ENCODE results near the gene CCDC92B. TPM values are rescaled to one million over a fixed set of nuclear protein-coding genes. Genes with fewer than 3 reads are reported as not detected.

Gene CCDC92B
- total and polyA plus RNA-seq, 9 of the 15 experiments (the other 6 are each of a cell fraction or from before 2014, with no cell fraction given), result not detected

DNA sequence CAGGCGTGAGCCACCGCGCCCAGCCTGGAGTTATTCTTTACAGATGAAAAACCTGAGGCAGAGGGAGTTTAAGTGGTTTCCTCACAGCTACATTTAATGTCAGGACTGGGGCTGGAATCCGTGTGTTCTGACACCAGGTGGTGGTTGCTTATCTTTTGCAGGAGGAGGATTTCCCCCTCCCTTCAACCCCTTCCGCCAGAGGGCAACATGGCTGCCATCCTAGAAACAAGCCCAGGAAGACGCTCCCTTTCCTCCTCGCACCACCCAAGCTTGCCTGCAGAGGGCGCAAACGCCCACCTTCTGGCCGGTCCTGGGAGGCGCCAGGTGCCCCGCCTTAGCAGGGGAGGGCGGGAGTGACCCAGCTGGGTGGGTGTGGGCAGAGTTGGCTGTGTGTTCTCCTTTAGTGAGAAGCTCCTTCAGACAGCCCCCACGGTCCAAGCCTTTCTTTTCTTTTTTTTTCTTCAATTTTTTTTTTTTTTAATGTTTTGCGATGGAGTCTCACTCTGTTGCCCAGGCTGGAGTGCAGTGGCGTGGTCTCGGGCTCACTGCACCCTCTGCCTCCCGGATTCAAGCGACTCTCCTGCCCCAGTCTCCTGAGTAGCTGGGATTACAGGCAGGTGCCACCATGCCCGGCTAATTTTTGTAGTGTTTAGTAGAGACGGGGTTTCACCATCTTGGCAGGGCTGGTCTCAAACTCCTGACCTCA lies 36.9 kb upstream of the CCDC92B start (continued):
- no peak for TF ChIP-seq RBM39 (optimal IDR thresholded peaks at IDR 0.05; ENCODE audit: low read depth, low read length)
- no peak for TF ChIP-seq MAFG (tag; conservative IDR thresholded peaks at IDR 0.05)
- no peak for TF ChIP-seq ZFP30 (CRISPR knock-in tag; IDR thresholded peaks at IDR 0.05; ENCODE audit: borderline replicate concordance)
- TF ChIP-seq FOXK2 (conservative IDR thresholded peaks at IDR 0.05 in 1 of 2, IDR thresholded peaks at IDR 0.05 in 1 of 2; ENCODE audit: low read depth in 2 of 2), result peak; percentile 80 to 89
- peak; percentile 6; the same call in 1 of the 2 replicates for TF ChIP-seq HCFC1 (IDR thresholded peaks at IDR 0.05; ENCODE audit: low read depth, low read length)
- peak; percentile 66 for TF ChIP-seq RFX1 (IDR thresholded peaks at IDR 0.05)
- TF ChIP-seq, protein P1, sequence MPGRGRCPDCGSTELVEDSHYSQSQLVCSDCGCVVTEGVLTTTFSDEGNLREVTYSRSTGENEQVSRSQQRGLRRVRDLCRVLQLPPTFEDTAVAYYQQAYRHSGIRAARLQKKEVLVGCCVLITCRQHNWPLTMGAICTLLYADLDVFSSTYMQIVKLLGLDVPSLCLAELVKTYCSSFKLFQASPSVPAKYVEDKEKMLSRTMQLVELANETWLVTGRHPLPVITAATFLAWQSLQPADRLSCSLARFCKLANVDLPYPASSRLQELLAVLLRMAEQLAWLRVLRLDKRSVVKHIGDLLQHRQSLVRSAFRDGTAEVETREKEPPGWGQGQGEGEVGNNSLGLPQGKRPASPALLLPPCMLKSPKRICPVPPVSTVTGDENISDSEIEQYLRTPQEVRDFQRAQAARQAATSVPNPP (IDR thresholded peaks at IDR 0.05; ENCODE audit: borderline replicate concordance, insufficient read depth, insufficient read length), result no peak
- TF ChIP-seq, protein P2, sequence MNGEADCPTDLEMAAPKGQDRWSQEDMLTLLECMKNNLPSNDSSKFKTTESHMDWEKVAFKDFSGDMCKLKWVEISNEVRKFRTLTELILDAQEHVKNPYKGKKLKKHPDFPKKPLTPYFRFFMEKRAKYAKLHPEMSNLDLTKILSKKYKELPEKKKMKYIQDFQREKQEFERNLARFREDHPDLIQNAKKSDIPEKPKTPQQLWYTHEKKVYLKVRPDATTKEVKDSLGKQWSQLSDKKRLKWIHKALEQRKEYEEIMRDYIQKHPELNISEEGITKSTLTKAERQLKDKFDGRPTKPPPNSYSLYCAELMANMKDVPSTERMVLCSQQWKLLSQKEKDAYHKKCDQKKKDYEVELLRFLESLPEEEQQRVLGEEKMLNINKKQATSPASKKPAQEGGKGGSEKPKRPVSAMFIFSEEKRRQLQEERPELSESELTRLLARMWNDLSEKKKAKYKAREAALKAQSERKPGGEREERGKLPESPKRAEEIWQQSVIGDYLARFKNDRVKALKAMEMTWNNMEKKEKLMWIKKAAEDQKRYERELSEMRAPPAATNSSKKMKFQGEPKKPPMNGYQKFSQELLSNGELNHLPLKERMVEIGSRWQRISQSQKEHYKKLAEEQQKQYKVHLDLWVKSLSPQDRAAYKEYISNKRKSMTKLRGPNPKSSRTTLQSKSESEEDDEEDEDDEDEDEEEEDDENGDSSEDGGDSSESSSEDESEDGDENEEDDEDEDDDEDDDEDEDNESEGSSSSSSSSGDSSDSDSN (IDR thresholded peaks at IDR 0.05; ENCODE audit: borderline replicate concordance in 1 of 2, low read depth in 2 of 2, low read length in 2 of 2), result no peak
- no peak for TF ChIP-seq SRSF9 (IDR thresholded peaks at IDR 0.05; ENCODE audit: borderline replicate concordance, low read depth, low read length)
- TF ChIP-seq MAZ (CRISPR knock-in tag; conservative IDR thresholded peaks at IDR 0.05 in 1 of 2, IDR thresholded peaks at IDR 0.05 in 1 of 2), result peak; percentile 77 to 92; a peak in 3 of 4 replicates
- TF ChIP-seq, protein P3, sequence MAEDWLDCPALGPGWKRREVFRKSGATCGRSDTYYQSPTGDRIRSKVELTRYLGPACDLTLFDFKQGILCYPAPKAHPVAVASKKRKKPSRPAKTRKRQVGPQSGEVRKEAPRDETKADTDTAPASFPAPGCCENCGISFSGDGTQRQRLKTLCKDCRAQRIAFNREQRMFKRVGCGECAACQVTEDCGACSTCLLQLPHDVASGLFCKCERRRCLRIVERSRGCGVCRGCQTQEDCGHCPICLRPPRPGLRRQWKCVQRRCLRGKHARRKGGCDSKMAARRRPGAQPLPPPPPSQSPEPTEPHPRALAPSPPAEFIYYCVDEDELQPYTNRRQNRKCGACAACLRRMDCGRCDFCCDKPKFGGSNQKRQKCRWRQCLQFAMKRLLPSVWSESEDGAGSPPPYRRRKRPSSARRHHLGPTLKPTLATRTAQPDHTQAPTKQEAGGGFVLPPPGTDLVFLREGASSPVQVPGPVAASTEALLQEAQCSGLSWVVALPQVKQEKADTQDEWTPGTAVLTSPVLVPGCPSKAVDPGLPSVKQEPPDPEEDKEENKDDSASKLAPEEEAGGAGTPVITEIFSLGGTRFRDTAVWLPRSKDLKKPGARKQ (CRISPR knock-in tag; IDR thresholded peaks at IDR 0.05), result no peak
- TF ChIP-seq, protein P4, sequence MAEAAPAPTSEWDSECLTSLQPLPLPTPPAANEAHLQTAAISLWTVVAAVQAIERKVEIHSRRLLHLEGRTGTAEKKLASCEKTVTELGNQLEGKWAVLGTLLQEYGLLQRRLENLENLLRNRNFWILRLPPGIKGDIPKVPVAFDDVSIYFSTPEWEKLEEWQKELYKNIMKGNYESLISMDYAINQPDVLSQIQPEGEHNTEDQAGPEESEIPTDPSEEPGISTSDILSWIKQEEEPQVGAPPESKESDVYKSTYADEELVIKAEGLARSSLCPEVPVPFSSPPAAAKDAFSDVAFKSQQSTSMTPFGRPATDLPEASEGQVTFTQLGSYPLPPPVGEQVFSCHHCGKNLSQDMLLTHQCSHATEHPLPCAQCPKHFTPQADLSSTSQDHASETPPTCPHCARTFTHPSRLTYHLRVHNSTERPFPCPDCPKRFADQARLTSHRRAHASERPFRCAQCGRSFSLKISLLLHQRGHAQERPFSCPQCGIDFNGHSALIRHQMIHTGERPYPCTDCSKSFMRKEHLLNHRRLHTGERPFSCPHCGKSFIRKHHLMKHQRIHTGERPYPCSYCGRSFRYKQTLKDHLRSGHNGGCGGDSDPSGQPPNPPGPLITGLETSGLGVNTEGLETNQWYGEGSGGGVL (CRISPR knock-in tag; IDR thresholded peaks at IDR 0.05), result no peak
- TF ChIP-seq LARP7 (IDR thresholded peaks at IDR 0.05), result no peak
- peak in 1 of 2 experiments; percentile 40; a peak in 1 of 4 replicates for TF ChIP-seq SRF (CRISPR knock-in tag; IDR thresholded peaks at IDR 0.05)
- TF ChIP-seq CSDE1 (IDR thresholded peaks at IDR 0.05), result no peak
- TF ChIP-seq NCOA4 (IDR thresholded peaks at IDR 0.05; ENCODE audit: partially characterized antibody), result no peak
- TF ChIP-seq ARID1B (IDR thresholded peaks at IDR 0.05), result peak; percentile 43; the same call in 1 of the 2 replicates
- TF ChIP-seq, protein P5, sequence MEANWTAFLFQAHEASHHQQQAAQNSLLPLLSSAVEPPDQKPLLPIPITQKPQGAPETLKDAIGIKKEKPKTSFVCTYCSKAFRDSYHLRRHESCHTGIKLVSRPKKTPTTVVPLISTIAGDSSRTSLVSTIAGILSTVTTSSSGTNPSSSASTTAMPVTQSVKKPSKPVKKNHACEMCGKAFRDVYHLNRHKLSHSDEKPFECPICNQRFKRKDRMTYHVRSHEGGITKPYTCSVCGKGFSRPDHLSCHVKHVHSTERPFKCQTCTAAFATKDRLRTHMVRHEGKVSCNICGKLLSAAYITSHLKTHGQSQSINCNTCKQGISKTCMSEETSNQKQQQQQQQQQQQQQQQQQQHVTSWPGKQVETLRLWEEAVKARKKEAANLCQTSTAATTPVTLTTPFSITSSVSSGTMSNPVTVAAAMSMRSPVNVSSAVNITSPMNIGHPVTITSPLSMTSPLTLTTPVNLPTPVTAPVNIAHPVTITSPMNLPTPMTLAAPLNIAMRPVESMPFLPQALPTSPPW (CRISPR knock-in tag; IDR thresholded peaks at IDR 0.05), result peak; percentile 90
